H9 (cell line): Measurements from ENCODE around the gene DHX36. TPM values are rescaled to one million over a fixed set of nuclear protein-coding genes. Genes with fewer than 3 reads are reported as not detected.

Experiments used
- DNase-seq: peaks from one replicate; pipeline ENCODE4 v3.0.0-alpha.2; 2017
- H2AFZ ChIP-seq: one replicate; pipeline ENCODE4 v1.6.1; 2013; ENCODE audit warnings: mild to moderate bottlenecking, low read length, control low read depth, moderate library complexity
- H2AK5ac ChIP-seq: 2 replicates; pipeline ENCODE4 v1.6.1; 2013; ENCODE audit warnings: low read length, control low read depth, mixed read lengths; ENCODE audit not compliant: insufficient read length
- H2BK120ac ChIP-seq: one replicate; pipeline ENCODE4 v1.6.1; 2013; ENCODE audit warnings: low read depth, mild to moderate bottlenecking, low read length, control low read depth, inconsistent platforms; ENCODE audit not compliant: poor library complexity, severe bottlenecking
- H2BK12ac ChIP-seq: 2 replicates; pipeline ENCODE4 v1.6.1; 2013; ENCODE audit warnings: low read length, control low read depth, mixed read lengths, low read depth; ENCODE audit not compliant: insufficient read length
- H2BK15ac ChIP-seq: 2 replicates; pipeline ENCODE4 v1.6.1; 2013; ENCODE audit warnings: low read depth, low read length, control low read depth
- H2BK20ac ChIP-seq: one replicate; pipeline ENCODE4 v1.6.1; 2013; ENCODE audit warnings: low read depth, mild to moderate bottlenecking, low read length, control low read depth, inconsistent platforms; ENCODE audit not compliant: poor library complexity, severe bottlenecking
- H2BK5ac ChIP-seq: 2 replicates; pipeline ENCODE4 v1.6.1; 2013; ENCODE audit warnings: low read length, control low read depth, mixed read lengths; ENCODE audit not compliant: insufficient read length
- H3K14ac ChIP-seq: 2 replicates; pipeline ENCODE4 v1.6.1; 2013; ENCODE audit warnings: low read length, control low read depth; ENCODE audit not compliant: insufficient read depth
- H3K18ac ChIP-seq: 2 replicates; pipeline ENCODE4 v1.6.1; 2013; ENCODE audit warnings: low read depth, mild to moderate bottlenecking, mixed read lengths, low read length, control low read depth; ENCODE audit not compliant: insufficient read length
- H3K23ac ChIP-seq: 2 replicates; pipeline ENCODE4 v1.6.1; 2013; ENCODE audit warnings: low read length, control low read depth, mixed read lengths, low read depth; ENCODE audit not compliant: insufficient read length
- H3K23me2 ChIP-seq: 2 replicates; pipeline ENCODE4 v1.6.1; 2013; ENCODE audit warnings: low read depth, mild to moderate bottlenecking, mixed read lengths, low read length, control low read depth; ENCODE audit not compliant: insufficient read length, poor library complexity, severe bottlenecking
- H3K27ac ChIP-seq: 2 replicates; pipeline ENCODE4 v1.5.1; 2013; ENCODE audit warnings: low read length, control low read depth, mixed read lengths, low read depth; ENCODE audit not compliant: insufficient read length
- H3K27me3 ChIP-seq: 2 replicates; pipeline ENCODE4 v1.6.1; 2013; ENCODE audit warnings: low read length, control low read depth, inconsistent platforms; ENCODE audit not compliant: insufficient read depth
- H3K4ac ChIP-seq: 2 replicates; pipeline ENCODE4 v1.6.1; 2013; ENCODE audit warnings: low read depth, mild to moderate bottlenecking, control low read depth, inconsistent platforms, low read length, moderate library complexity
- H3K4me1 ChIP-seq: 2 replicates; pipeline ENCODE4 v1.6.1; 2013; ENCODE audit warnings: low read length, control low read depth, inconsistent platforms; ENCODE audit not compliant: insufficient read depth
- H3K4me2 ChIP-seq: 2 replicates; pipeline ENCODE4 v1.6.1; 2013; ENCODE audit warnings: low read length, control low read depth, mixed read lengths; ENCODE audit not compliant: insufficient read length, insufficient read depth
- H3K56ac ChIP-seq: 2 replicates; pipeline ENCODE4 v1.6.1; 2013; ENCODE audit warnings: low read depth, mild to moderate bottlenecking, mixed read lengths, low read length, control low read depth; ENCODE audit not compliant: insufficient read length
- H3K79me1 ChIP-seq: 2 replicates; pipeline ENCODE4 v1.6.1; 2013; ENCODE audit warnings: low read depth, mild to moderate bottlenecking, moderate library complexity, low read length, control low read depth, inconsistent platforms; ENCODE audit not compliant: insufficient read depth, poor library complexity, severe bottlenecking
- H3K79me2 ChIP-seq: 2 replicates; pipeline ENCODE4 v1.6.1; 2013; ENCODE audit warnings: low read length, control low read depth, inconsistent platforms; ENCODE audit not compliant: insufficient read depth
- H3K9ac ChIP-seq: 2 replicates; pipeline ENCODE4 v1.6.1; 2013; ENCODE audit warnings: low read length, control low read depth, mixed read lengths; ENCODE audit not compliant: insufficient read length; ENCODE audit errors: extremely low read depth
- H3K9me3 ChIP-seq: one replicate; pipeline ENCODE4 v1.6.1; 2013; ENCODE audit warnings: low read depth, low read length, inconsistent platforms; ENCODE audit not compliant: control insufficient read depth
- H3T11ph ChIP-seq: one replicate; pipeline ENCODE4 v1.6.1; 2013; ENCODE audit warnings: mild to moderate bottlenecking, low read length, control low read depth, inconsistent platforms
- H4K20me1 ChIP-seq: one replicate; pipeline ENCODE4 v1.6.1; 2013; ENCODE audit not compliant: control insufficient read depth, insufficient read length, insufficient read depth
- H4K5ac ChIP-seq: 2 replicates; pipeline ENCODE4 v1.6.1; 2013; ENCODE audit warnings: low read depth, mild to moderate bottlenecking, mixed read lengths, low read length, control low read depth; ENCODE audit not compliant: insufficient read length
- H4K8ac ChIP-seq: replicated peaks from 2 replicates; pipeline ENCODE4 v1.6.1; 2013; ENCODE audit warnings: low read length, control low read depth, mixed read lengths, low read depth; ENCODE audit not compliant: insufficient read length
- H4K91ac ChIP-seq: 2 replicates; pipeline ENCODE4 v1.6.1; 2013; ENCODE audit warnings: low read depth, mild to moderate bottlenecking, moderate library complexity, mixed read lengths, low read length, control low read depth; ENCODE audit not compliant: insufficient read length
- H3K27ac Mint-ChIP-seq, 3 experiments: 2 replicates in 2 of 3; 3 replicates in 1 of 3; pipeline ENCODE4 v1.8.0; 2020 to 2021; ENCODE audit warnings: mixed read lengths in 3 of 3, mild to moderate bottlenecking in 1 of 3, moderate library complexity in 1 of 3
- H3K27me3 Mint-ChIP-seq: 2 replicates; pipeline ENCODE4 v1.8.0; 2021; ENCODE audit warnings: low read depth, mild to moderate bottlenecking, moderate library complexity, mixed read lengths
- H3K36me3 Mint-ChIP-seq, 3 experiments: 2 replicates in 2 of 3; 3 replicates in 1 of 3; pipeline ENCODE4 v1.8.0; 2020 to 2021; ENCODE audit warnings: low read depth in 3 of 3, mixed read lengths in 3 of 3; ENCODE audit not compliant: insufficient read depth in 1 of 3
- H3K4me1 Mint-ChIP-seq, 2 experiments: 2 replicates each; pipeline ENCODE4 v1.8.0; 2020; ENCODE audit warnings: mixed read lengths in 2 of 2
- H3K4me3 Mint-ChIP-seq, 2 experiments: 2 replicates in 1 of 2; 3 replicates in 1 of 2; pipeline ENCODE4 v1.8.0; 2020 to 2021; ENCODE audit warnings: mild to moderate bottlenecking in 2 of 2, mixed read lengths in 2 of 2, moderate library complexity in 1 of 2
- H3K9me3 Mint-ChIP-seq, 2 experiments: 2 replicates in 1 of 2; 3 replicates in 1 of 2; pipeline ENCODE4 v1.8.0; 2020; ENCODE audit warnings: mild to moderate bottlenecking in 2 of 2, mixed read lengths in 2 of 2, moderate library complexity in 1 of 2
- total RNA-seq: library from RNA; stranded (reverse); gene quantifications from 2 replicates; pipeline ENCODE4 v1.2.1, GENCODE V29; 2021
- TF ChIP-seq, protein P1 (sequence below): fragments of 200-600 bp; sonication (generic); conservative IDR thresholded peaks from 3 replicates; pipeline ENCODE4 v1.8.0; 2021; ENCODE audit warnings: antibody characterized with exemption, mild to moderate bottlenecking

The DHX36 gene
- total RNA-seq, 1 experiment from 2014 or later, result 103 TPM

DNA sequence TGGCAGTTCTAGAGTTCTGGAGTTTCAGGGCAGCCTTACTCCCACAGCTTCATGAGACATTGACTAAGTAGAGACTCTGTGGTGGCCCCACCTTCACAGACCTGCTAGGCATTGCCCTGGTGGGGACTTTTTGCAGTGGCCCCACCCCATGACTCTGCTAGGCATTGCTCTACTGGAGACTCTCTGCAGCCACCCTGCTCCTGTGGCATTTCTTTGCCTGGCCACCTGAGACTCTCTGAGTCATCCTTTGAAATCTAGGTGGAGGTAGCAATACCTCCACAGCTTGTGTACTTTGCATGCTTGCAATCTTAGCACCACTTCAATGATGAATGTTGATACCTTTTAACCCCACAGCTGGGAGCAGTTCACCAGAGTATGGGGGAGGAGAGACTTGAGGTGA is 40.6 kb upstream of the DHX36 start:
- Mint-ChIP-seq H3K27me3 (no peaks in the 10 kb centered on the region), H3K36me3 (peaks cover 0 to 14% (median 0%) of the 10 kb centered on the region in 3 experiments; a peak in 3 of 7 replicates), H3K27ac (no peak overlapping the region), H3K9me3 (peaks cover 12% of the 10 kb centered on the region in 2 experiments; a peak in 3 of 5 replicates), H3K4me1 (peaks cover 0 to 4% of the 10 kb centered on the region in 2 experiments; a peak in 2 of 4 replicates), H3K4me3 (no peak overlapping the region)
- no peaks in the 10 kb centered on the region for H3K79me1 ChIP-seq
- no peak overlapping the region for H2BK5ac ChIP-seq
- no peak overlapping the region for H3K56ac ChIP-seq
- no peak overlapping the region for H3K27ac ChIP-seq
- no peak for DNase-seq
- no peak overlapping the region for H2BK12ac ChIP-seq
- no peak overlapping the region for H2BK120ac ChIP-seq
- H2AFZ ChIP-seq, result no peak overlapping the region
- no peak overlapping the region for H3K4ac ChIP-seq
- H2AK5ac ChIP-seq, result no peak overlapping the region
- no peaks in the 10 kb centered on the region for H3K9me3 ChIP-seq
- H4K20me1 ChIP-seq, result no peaks in the 10 kb centered on the region
- no peaks in the 10 kb centered on the region for H3K79me2 ChIP-seq
- H3K4me1 ChIP-seq, result no peaks in the 10 kb centered on the region
- H3K27me3 ChIP-seq, result no peaks in the 10 kb centered on the region
- H3K18ac ChIP-seq, result no peak overlapping the region
- H3K23ac ChIP-seq, result no peak overlapping the region
- no peak overlapping the region for H4K5ac ChIP-seq
- TF ChIP-seq, protein P1, sequence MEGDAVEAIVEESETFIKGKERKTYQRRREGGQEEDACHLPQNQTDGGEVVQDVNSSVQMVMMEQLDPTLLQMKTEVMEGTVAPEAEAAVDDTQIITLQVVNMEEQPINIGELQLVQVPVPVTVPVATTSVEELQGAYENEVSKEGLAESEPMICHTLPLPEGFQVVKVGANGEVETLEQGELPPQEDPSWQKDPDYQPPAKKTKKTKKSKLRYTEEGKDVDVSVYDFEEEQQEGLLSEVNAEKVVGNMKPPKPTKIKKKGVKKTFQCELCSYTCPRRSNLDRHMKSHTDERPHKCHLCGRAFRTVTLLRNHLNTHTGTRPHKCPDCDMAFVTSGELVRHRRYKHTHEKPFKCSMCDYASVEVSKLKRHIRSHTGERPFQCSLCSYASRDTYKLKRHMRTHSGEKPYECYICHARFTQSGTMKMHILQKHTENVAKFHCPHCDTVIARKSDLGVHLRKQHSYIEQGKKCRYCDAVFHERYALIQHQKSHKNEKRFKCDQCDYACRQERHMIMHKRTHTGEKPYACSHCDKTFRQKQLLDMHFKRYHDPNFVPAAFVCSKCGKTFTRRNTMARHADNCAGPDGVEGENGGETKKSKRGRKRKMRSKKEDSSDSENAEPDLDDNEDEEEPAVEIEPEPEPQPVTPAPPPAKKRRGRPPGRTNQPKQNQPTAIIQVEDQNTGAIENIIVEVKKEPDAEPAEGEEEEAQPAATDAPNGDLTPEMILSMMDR, result no peak
- H3K23me2 ChIP-seq, result no peaks in the 10 kb centered on the region
- H3T11ph ChIP-seq, result no peak overlapping the region
- no peak overlapping the region for H4K8ac ChIP-seq
- H3K9ac ChIP-seq, result no peak overlapping the region
- H2BK20ac ChIP-seq, result no peak overlapping the region
- H4K91ac ChIP-seq, result no peak overlapping the region
- H2BK15ac ChIP-seq, result no peak overlapping the region
- H3K14ac ChIP-seq, result no peak overlapping the region
- H3K4me2 ChIP-seq, result no peak overlapping the region
